ENCODE data around the gene SNX27. TPM values are rescaled to one million over a fixed set of nuclear protein-coding genes. Genes with fewer than 3 reads are reported as not detected.

The SNX27 gene
- total RNA-seq, 1 donor from 2014 or later: 50.0 TPM

DNA sequence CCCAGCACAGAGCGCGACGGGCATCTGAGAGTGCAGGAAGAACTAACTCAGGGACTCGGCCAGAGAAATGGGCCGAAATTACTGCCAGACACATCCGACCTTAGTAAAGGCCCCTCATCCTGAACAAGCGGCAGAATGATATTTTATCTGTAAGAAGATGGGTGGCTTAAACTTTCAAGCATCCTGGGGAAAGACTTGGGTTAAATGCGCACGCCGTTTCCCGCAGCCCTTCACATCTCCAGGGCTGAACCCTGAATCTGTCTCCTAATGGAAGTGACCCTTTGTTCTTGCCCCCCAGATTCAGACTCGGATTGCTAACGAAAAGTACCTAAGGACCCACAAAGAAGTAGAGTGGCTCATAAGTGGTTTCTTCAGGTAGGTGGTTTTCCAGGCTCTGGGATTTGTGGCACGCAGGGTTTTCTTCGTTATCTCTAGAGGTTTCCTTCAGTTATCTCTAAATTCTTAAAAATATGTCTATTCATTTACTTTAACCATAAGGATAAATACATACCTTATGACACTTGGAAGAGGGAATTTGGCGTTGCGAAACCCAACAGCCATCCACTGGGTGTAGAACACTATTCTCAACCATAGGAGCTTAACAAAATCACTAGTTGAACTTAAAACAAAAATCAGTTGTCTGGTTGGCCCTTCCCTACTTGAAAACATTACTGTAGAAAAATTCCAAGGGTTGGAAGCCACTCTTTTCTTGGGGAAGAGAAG, 110.1 kb downstream of the SNX27 start:
- DNase-seq (ENCODE audit: low spot score, unreplicated experiment): no peak
- TF ChIP-seq CTCF (IDR thresholded peaks at IDR 0.05; ENCODE audit: unreplicated experiment): no peak
- H3K4me1 Mint-ChIP-seq (ENCODE audit: low read depth): peaks cover 17% of the 10 kb centered on the region
- no peaks in the 10 kb centered on the region for H3K36me3 Mint-ChIP-seq (ENCODE audit: insufficient read depth)
- H3K9me3 Mint-ChIP-seq (ENCODE audit: low read depth): no peaks in the 10 kb centered on the region
- peaks cover 71% of the 10 kb centered on the region for H3K27me3 Mint-ChIP-seq
- peak overlapping the region; percentile 64 for H3K4me3 Mint-ChIP-seq (ENCODE audit: low read depth)
- no peak overlapping the region for H3K27ac Mint-ChIP-seq

DNA sequence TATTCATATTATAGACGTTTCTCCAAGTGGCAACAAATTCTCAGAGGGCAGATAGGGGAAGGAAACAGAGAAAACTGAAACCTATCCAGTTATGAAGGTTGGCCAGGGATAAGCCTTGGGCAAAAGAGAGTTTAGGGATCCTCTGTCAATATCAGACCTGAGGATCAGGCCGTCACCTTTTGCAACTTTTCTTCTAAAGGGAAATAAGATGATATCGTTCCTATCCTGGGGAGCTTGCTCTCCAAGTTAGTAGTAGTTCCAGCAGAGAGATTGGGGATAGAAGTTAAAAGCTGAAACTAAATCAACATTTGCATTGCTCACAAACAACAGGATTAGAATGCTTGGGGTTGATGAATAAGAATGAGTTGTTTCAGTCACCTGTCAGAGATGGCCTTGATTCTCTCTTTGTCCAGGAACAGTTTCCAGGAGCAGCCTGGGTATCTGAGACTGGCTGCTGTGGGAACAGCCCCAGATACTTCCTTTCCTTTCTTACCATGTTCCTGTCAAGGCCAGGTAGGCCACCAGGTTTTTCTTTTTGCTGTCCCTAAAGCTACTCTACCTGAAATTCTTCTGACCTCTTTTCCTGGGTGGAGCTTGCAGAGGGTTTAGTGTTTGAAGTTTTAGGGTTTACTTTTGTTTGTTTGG, 112.0 kb downstream of the SNX27 start:
- Mint-ChIP-seq H3K9me3 (ENCODE audit: low read depth) (no peaks in the 10 kb centered on the region), H3K36me3 (ENCODE audit: insufficient read depth) (no peaks in the 10 kb centered on the region), H3K27ac (no peak overlapping the region), H3K27me3 (peaks cover 63% of the 10 kb centered on the region), H3K4me3 (ENCODE audit: low read depth) (no peak overlapping the region), H3K4me1 (ENCODE audit: low read depth) (peaks cover 15% of the 10 kb centered on the region)
- no peak for DNase-seq (ENCODE audit: low spot score, unreplicated experiment)
- TF ChIP-seq CTCF (IDR thresholded peaks at IDR 0.05; ENCODE audit: unreplicated experiment): no peak

DNA sequence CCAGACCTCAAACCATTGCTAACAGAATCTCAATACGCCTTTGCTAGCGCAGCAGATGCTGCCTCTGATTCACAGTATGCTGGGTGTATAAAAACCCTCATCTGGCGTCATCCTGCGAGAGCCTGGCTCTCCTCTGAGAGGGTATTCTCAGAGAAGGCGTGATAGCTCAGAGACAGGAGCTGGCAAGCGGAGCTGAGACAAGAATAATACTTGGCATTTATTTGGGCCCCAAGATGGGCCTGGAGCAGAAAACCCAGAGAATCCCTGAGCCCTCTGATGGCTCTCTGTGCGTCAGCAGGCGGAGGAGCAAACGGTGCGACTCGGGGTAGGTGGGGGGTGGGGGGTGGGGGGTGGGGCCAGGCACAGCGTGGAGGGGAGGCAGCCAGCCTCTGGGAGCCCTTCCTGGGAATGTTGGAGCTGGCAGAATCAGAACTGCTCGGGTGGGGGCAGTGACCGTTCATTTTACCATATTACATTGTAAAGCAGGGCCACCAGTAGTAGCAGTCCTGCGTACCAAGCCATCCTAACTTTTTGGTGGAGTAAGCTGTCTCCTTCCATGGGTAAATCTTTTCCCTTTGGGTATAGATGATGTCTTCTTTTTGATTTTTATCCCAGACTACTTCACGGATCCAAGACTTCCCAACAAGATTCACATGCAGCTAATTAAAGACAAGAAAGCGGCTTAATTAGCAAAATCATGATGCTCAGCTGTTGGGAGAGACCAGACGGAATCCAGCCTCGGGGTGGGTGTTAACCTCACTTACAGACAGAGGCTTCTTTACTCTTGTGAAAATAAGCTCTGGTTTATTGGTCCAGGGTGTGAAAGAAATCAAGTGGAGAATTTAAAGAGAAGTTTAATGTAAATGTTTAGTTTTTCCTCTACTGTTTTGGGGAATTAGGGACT, 116.6 kb downstream of the SNX27 start:
- H3K4me1 Mint-ChIP-seq (ENCODE audit: low read depth): peaks cover 29% of the 10 kb centered on the region
- H3K36me3 Mint-ChIP-seq (ENCODE audit: insufficient read depth): no peaks in the 10 kb centered on the region
- no peak for TF ChIP-seq CTCF (IDR thresholded peaks at IDR 0.05; ENCODE audit: unreplicated experiment)
- DNase-seq (ENCODE audit: low spot score, unreplicated experiment): no peak
- no peaks in the 10 kb centered on the region for H3K9me3 Mint-ChIP-seq (ENCODE audit: low read depth)
- H3K27ac Mint-ChIP-seq: no peak overlapping the region
- H3K4me3 Mint-ChIP-seq (ENCODE audit: low read depth): no peak overlapping the region
- H3K27me3 Mint-ChIP-seq: peaks cover 28% of the 10 kb centered on the region

DNA sequence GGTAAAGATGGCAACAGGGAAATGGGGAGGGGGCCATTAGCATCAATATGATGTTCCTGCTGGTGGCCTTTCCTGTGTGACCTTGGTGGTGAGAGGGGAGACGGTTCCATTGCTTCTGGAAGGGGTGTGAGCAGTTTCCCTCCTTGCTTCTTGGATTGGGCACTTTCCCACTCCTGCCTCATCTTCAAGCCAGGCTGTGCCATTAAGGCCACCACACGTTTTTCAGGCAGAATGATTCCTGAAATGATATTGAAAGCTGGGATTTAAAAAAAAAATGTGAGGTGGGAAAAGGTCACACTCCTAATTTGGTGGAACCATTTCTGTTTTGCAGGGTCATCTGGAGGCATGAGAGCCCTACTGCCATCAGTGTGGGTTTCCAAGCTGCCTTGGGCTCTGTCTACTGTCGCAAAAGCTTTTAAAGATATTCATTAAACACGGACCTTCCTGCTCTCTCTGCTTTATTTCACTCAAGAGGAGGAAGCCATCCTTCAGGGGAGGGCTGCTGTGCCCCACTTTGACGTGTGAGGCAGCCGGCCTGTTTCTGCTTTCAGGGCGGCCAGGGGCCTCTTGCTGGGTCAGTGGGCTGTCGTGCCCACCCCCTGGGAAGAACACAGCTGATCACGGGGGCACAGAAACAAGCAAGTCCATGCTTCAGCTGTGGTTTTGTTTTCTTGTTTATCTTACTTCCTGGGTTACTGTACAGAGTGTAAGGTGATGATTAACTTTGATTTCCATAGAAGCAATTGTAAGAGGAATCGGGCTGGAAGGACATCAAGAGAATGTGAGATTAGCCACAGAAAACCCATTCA, 117.5 kb downstream of the SNX27 start:
- H3K4me1 Mint-ChIP-seq (ENCODE audit: low read depth): peaks cover 26% of the 10 kb centered on the region
- DNase-seq (ENCODE audit: low spot score, unreplicated experiment): no peak
- H3K9me3 Mint-ChIP-seq (ENCODE audit: low read depth): no peaks in the 10 kb centered on the region
- H3K36me3 Mint-ChIP-seq (ENCODE audit: insufficient read depth): no peaks in the 10 kb centered on the region
- no peak for TF ChIP-seq CTCF (IDR thresholded peaks at IDR 0.05; ENCODE audit: unreplicated experiment)
- no peak overlapping the region for H3K27ac Mint-ChIP-seq
- H3K27me3 Mint-ChIP-seq: peaks cover 21% of the 10 kb centered on the region
- H3K4me3 Mint-ChIP-seq (ENCODE audit: low read depth): no peak overlapping the region

Measured in progenitor cell of endocrine pancreas (in vitro differentiated cells).